ENCODE data around the gene MLH1.

The MLH1 gene

GRCh38 chr3:36981006-36981405 is 12.3 kb upstream of the MLH1 start:
- no peak for DNase-seq (ENCODE audit: low spot score)

- DNase-seq (ENCODE audit: low spot score) = no peak
Measured at GRCh38 chr3:36988356-36988755, 5.0 kb upstream of the MLH1 start.

- DNase-seq (ENCODE audit: low spot score) = no peak
Measured at GRCh38 chr3:36989005-36989404, 4.3 kb upstream of the MLH1 start.

- no peak for DNase-seq (ENCODE audit: low spot score)
Measured at GRCh38 chr3:36989568-36989967, 3.8 kb upstream of the MLH1 start.

- DNase-seq (ENCODE audit: low spot score) = no peak
Measured at GRCh38 chr3:36991147-36991546, 2.2 kb upstream of the MLH1 start.

GRCh38 chr3:36991923-36992805 is 1.2 kb upstream of the MLH1 start:
- peak; percentile 6 for DNase-seq (ENCODE audit: low spot score)

- no peak for DNase-seq (ENCODE audit: low spot score)
Measured at GRCh38 chr3:36992806-36993325, 452 bp upstream of the MLH1 start, which contains the start of gene EPM2AIP1. Gene EPM2AIP1 (minus strand): TSS chr3:36993131. CDS start chr3:36993077, 54 bp downstream.

GRCh38 chr3:37014620-37015019 is 21.3 kb downstream of the MLH1 start:
- no peak for DNase-seq (ENCODE audit: low spot score)

GRCh38 chr3:37015642-37016041 is 22.3 kb downstream of the MLH1 start:
- no peak for DNase-seq (ENCODE audit: low spot score)

GRCh38 chr3:37016903-37017302 is 23.6 kb downstream of the MLH1 start:
- DNase-seq (ENCODE audit: low spot score) = no peak

GRCh38 chr3:37017683-37018082 is 24.4 kb downstream of the MLH1 start:
- DNase-seq (ENCODE audit: low spot score) = no peak

GRCh38 chr3:37024092-37024491 is 30.8 kb downstream of the MLH1 start:
- DNase-seq (ENCODE audit: low spot score) = no peak

GRCh38 chr3:37024820-37025405 is 31.6 kb downstream of the MLH1 start:
- no peak for DNase-seq (ENCODE audit: low spot score)

GRCh38 chr3:37025561-37026335 is 32.4 kb downstream of the MLH1 start:
- no peak for DNase-seq (ENCODE audit: low spot score)

- DNase-seq (ENCODE audit: low spot score) = no peak
Measured at GRCh38 chr3:37026851-37027250, 33.5 kb downstream of the MLH1 start.

GRCh38 chr3:37028329-37028728 is 35.0 kb downstream of the MLH1 start:
- DNase-seq (ENCODE audit: low spot score) = no peak

- DNase-seq (ENCODE audit: low spot score) = no peak
Measured at GRCh38 chr3:37029111-37029510, 35.8 kb downstream of the MLH1 start.

- DNase-seq (ENCODE audit: low spot score) = no peak
Measured at GRCh38 chr3:37029516-37030163, 36.3 kb downstream of the MLH1 start.

GRCh38 chr3:37030588-37030987 is 37.3 kb downstream of the MLH1 start:
- no peak for DNase-seq (ENCODE audit: low spot score)

- no peak for DNase-seq (ENCODE audit: low spot score)
Measured at GRCh38 chr3:37031096-37031682, 37.9 kb downstream of the MLH1 start.

- DNase-seq (ENCODE audit: low spot score) = no peak
Measured at GRCh38 chr3:37032961-37033360, 39.6 kb downstream of the MLH1 start.

GRCh38 chr3:37037352-37037751 is 44.0 kb downstream of the MLH1 start:
- no peak for DNase-seq (ENCODE audit: low spot score)
